ENCODE results near the gene ZBTB46.

The ZBTB46 gene

GRCh38 chr20:63834491-63834880 lies 3.4 kb upstream of the ZBTB46 start:
- TF ChIP-seq FOXP2 (optimal IDR thresholded peaks at IDR 0.05; ENCODE audit: borderline replicate concordance, extremely low read depth, extremely low read length, insufficient read depth) = no peak
- TF ChIP-seq SIN3A (IDR thresholded peaks at IDR 0.05; ENCODE audit: borderline replicate concordance, insufficient read depth, low read length) = no peak
- no peak for TF ChIP-seq POLR2AphosphoS5 (IDR thresholded peaks at IDR 0.05; ENCODE audit: low read depth, low read length)
- TF ChIP-seq REST (IDR thresholded peaks at IDR 0.05; ENCODE audit: insufficient read depth in 1 of 2, low read depth in 2 of 2, low read length in 2 of 2) = no peak
- TF ChIP-seq TAF1 (IDR thresholded peaks at IDR 0.05; ENCODE audit: borderline replicate concordance, insufficient read depth, low read length) = no peak

- no peak for TF ChIP-seq SIN3A (IDR thresholded peaks at IDR 0.05; ENCODE audit: borderline replicate concordance, insufficient read depth, low read length)
- no peak for TF ChIP-seq TAF1 (IDR thresholded peaks at IDR 0.05; ENCODE audit: borderline replicate concordance, insufficient read depth, low read length)
- no peak for TF ChIP-seq FOXP2 (optimal IDR thresholded peaks at IDR 0.05; ENCODE audit: borderline replicate concordance, extremely low read depth, extremely low read length, insufficient read depth)
Measured at GRCh38 chr20:63833776-63834490, 2.9 kb upstream of the ZBTB46 start.

GRCh38 chr20:63831993-63832686 lies 1.1 kb upstream of the ZBTB46 start:
- TF ChIP-seq POLR2AphosphoS5 (IDR thresholded peaks at IDR 0.05; ENCODE audit: low read depth, low read length) (no peak), REST (IDR thresholded peaks at IDR 0.05; ENCODE audit: insufficient read depth in 1 of 2, low read depth in 2 of 2, low read length in 2 of 2) (no peak), FOXP2 (optimal IDR thresholded peaks at IDR 0.05; ENCODE audit: borderline replicate concordance, extremely low read depth, extremely low read length, insufficient read depth) (no peak), TAF1 (IDR thresholded peaks at IDR 0.05; ENCODE audit: borderline replicate concordance, insufficient read depth, low read length) (no peak), SIN3A (IDR thresholded peaks at IDR 0.05; ENCODE audit: borderline replicate concordance, insufficient read depth, low read length) (no peak)

GRCh38 chr20:63831646-63831992 lies 555 bp upstream of the ZBTB46 start:
- TF ChIP-seq SIN3A (IDR thresholded peaks at IDR 0.05; ENCODE audit: borderline replicate concordance, insufficient read depth, low read length) = no peak

GRCh38 chr20:63829945-63830835 lies 874 bp downstream of the ZBTB46 start:
- TF ChIP-seq REST (IDR thresholded peaks at IDR 0.05; ENCODE audit: insufficient read depth in 1 of 2, low read depth in 2 of 2, low read length in 2 of 2) (no peak), FOXP2 (optimal IDR thresholded peaks at IDR 0.05; ENCODE audit: borderline replicate concordance, extremely low read depth, extremely low read length, insufficient read depth) (no peak), POLR2AphosphoS5 (IDR thresholded peaks at IDR 0.05; ENCODE audit: low read depth, low read length) (no peak), SIN3A (IDR thresholded peaks at IDR 0.05; ENCODE audit: borderline replicate concordance, insufficient read depth, low read length) (no peak), TAF1 (IDR thresholded peaks at IDR 0.05; ENCODE audit: borderline replicate concordance, insufficient read depth, low read length) (no peak)
